Measurements from ENCODE around the gene MDFI. TPM values are rescaled to one million over a fixed set of nuclear protein-coding genes. Genes with fewer than 3 reads are reported as not detected.

The MDFI gene
- total RNA-seq, 4 donors from 2014 or later, result 14.4 to 80.0 (median 23.4) TPM

- Histone ChIP-seq H3K27ac (no peak overlapping the region), H3K27me3 (no peaks in the 10 kb centered on the region), H3K4me3 (no peak overlapping the region), H3K4me1 (no peaks in the 10 kb centered on the region), H3K9me3 (no peaks in the 10 kb centered on the region), H3K36me3 (no peaks in the 10 kb centered on the region)
- DNase-seq, result no peak
- TF ChIP-seq CTCF (IDR thresholded peaks at IDR 0.05) (no peak), POLR2A (IDR thresholded peaks at IDR 0.05) (no peak)
- intact Hi-C loops (cut with DNase I; ENCODE audit: low total_unique reads), result no loop called here
Observed at GRCh38 chr6:41676431-41676830, 38.2 kb downstream of the MDFI start.

- H3K27ac ChIP-seq, result no peak overlapping the region
- peaks cover 0 to 4% of the 10 kb centered on the region in 2 donors for H3K4me1 ChIP-seq
- TF ChIP-seq CTCF (IDR thresholded peaks at IDR 0.05) (no peak), POLR2A (IDR thresholded peaks at IDR 0.05) (no peak)
- no peak overlapping the region for H3K4me3 ChIP-seq
- H3K9me3 ChIP-seq, result no peaks in the 10 kb centered on the region
- no peaks in the 10 kb centered on the region for H3K36me3 ChIP-seq
- no peak for DNase-seq
- intact Hi-C loops (cut with DNase I; ENCODE audit: low total_unique reads), result no loop called here
- no peaks in the 10 kb centered on the region for H3K27me3 ChIP-seq
Observed at GRCh38 chr6:41677124-41677921, 39.1 kb downstream of the MDFI start.

DNA sequence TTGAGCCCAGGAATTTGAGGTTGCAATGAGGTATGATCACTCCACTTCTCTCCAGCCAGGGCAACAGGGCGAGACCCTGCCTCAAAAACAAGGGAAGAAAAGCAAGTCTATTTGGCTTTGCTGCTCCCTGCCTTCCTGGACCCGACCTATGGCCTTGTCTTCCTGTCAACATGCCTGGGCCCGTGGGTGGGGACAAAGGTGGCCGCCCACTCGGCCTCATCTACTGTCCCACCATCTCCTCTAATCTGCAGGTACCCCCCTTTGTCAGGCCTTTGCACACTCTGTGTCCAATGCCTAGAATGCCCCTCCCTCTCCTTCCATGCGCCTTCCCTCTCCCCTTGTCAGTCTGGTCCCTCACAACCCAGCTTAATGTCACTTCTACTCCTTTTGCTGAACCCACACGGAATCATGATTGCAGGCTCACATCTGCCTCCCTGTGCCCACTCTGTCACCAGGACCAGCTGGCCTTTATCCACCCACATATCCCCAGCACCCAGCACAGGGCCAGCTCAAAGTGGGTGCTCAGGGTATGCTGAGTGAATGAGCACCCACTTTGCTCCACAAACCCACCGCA lies 40.3 kb downstream of the MDFI start:
- no peaks in the 10 kb centered on the region for H3K36me3 ChIP-seq
- no peaks in the 10 kb centered on the region for H3K27me3 ChIP-seq
- intact Hi-C loops (cut with DNase I; ENCODE audit: low total_unique reads), result no loop called here
- H3K4me1 ChIP-seq, result peaks cover 0 to 12% of the 10 kb centered on the region in 2 donors
- H3K27ac ChIP-seq, result no peak overlapping the region
- no peak for DNase-seq
- H3K9me3 ChIP-seq, result no peaks in the 10 kb centered on the region
- H3K4me3 ChIP-seq, result no peak overlapping the region
- TF ChIP-seq POLR2A (IDR thresholded peaks at IDR 0.05) (no peak), CTCF (IDR thresholded peaks at IDR 0.05) (no peak)

DNA sequence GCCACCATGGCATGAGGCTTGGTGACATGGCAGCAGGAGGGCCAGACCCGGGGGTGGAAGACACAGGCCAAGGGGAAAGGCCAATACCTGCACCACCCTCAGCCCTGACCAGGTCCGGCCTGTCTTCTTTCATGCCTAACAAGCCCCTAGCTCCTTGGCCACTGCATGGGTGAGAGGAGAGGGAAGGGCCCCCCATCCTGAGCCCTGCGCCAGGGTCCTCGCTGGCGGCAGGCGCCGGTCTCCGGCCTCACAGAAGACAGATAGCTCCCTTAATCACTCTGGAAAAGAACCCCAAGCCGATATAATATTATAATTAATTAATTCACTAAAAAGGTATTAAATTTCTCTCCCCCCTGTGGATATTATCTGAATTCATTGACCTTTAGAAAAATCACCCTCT lies 41.4 kb downstream of the MDFI start:
- DNase-seq, result no peak
- Histone ChIP-seq H3K9me3 (no peaks in the 10 kb centered on the region), H3K36me3 (no peaks in the 10 kb centered on the region), H3K27ac (no peak overlapping the region), H3K4me1 (peaks cover 0 to 12% of the 10 kb centered on the region in 2 donors), H3K4me3 (no peak overlapping the region), H3K27me3 (no peaks in the 10 kb centered on the region)
- intact Hi-C loops (cut with DNase I; ENCODE audit: low total_unique reads), result loop anchor here (5.0 to 10.0 kb wide), 2 partner anchors 77 to 215 kb away; no protein-coding TSS in a partner anchor
- TF ChIP-seq POLR2A (IDR thresholded peaks at IDR 0.05) (no peak), CTCF (IDR thresholded peaks at IDR 0.05) (no peak)

Data from uterus (tissue), 4 donors.